Neural progenitor cell (in vitro differentiated cells): ENCODE measurements around the gene PACSIN3. TPM values are rescaled to one million over a fixed set of nuclear protein-coding genes. Genes with fewer than 3 reads are reported as not detected.

Experiments used
- DNase-seq: peaks from one replicate; pipeline ENCODE4 v3.0.0-alpha.2; 2016; ENCODE audit warnings: low spot score
- H2AFZ ChIP-seq: fragments of 200-600 bp; sonication (generic); replicated peaks from 2 replicates; pipeline ENCODE4 v1.6.1; 2016; ENCODE audit warnings: antibody characterized with exemption
- H3F3A ChIP-seq: fragments of 200-600 bp; sonication (generic); 2 replicates; pipeline ENCODE4 v1.6.1; 2016; ENCODE audit warnings: antibody characterized with exemption, low read depth
- H3K27ac ChIP-seq: fragments of 200-600 bp; sonication (generic); 2 replicates; pipeline ENCODE4 v1.5.1; 2016; ENCODE audit warnings: mild to moderate bottlenecking
- H3K27me3 ChIP-seq: fragments of 200-600 bp; sonication (generic); 2 replicates; pipeline ENCODE4 v1.6.1; 2016; ENCODE audit warnings: mild to moderate bottlenecking, moderate library complexity
- H3K36me3 ChIP-seq: fragments of 200-600 bp; sonication (generic); 2 replicates; pipeline ENCODE4 v1.5.1; 2016
- H3K4me1 ChIP-seq: fragments of 200-600 bp; sonication (generic); 2 replicates; pipeline ENCODE4 v1.6.1; 2016; ENCODE audit warnings: mixed run types
- H3K4me2 ChIP-seq: fragments of 200-600 bp; sonication (generic); 2 replicates; pipeline ENCODE4 v1.6.1; 2016
- H3K4me3 ChIP-seq: fragments of 200-600 bp; sonication (generic); 2 replicates; pipeline ENCODE4 v1.5.1; 2016
- H3K79me2 ChIP-seq: fragments of 200-600 bp; sonication (generic); 2 replicates; pipeline ENCODE4 v1.6.1; 2016; ENCODE audit warnings: low read depth
- H3K9ac ChIP-seq: fragments of 200-600 bp; sonication (generic); 2 replicates; pipeline ENCODE4 v1.6.1; 2016
- H3K9me3 ChIP-seq: fragments of 200-600 bp; sonication (generic); 2 replicates; pipeline ENCODE4 v1.5.1; 2016; ENCODE audit warnings: low read depth
- H4K20me1 ChIP-seq: fragments of 200-600 bp; sonication (generic); 2 replicates; pipeline ENCODE4 v1.6.1; 2016; ENCODE audit warnings: low read depth
- H3K27ac Mint-ChIP-seq: 3 replicates; pipeline ENCODE4 v1.8.0; 2021; ENCODE audit warnings: mixed read lengths
- H3K27me3 Mint-ChIP-seq: 2 replicates; pipeline ENCODE4 v1.8.0; 2022; ENCODE audit warnings: low read depth, mild to moderate bottlenecking, inconsistent platforms, moderate library complexity, mixed read lengths; ENCODE audit not compliant: insufficient read depth
- H3K36me3 Mint-ChIP-seq: 3 replicates; pipeline ENCODE4 v1.8.0; 2021; ENCODE audit warnings: mixed read lengths
- H3K4me1 Mint-ChIP-seq: 3 replicates; pipeline ENCODE4 v1.8.0; 2021; ENCODE audit warnings: mixed read lengths
- H3K4me3 Mint-ChIP-seq: 3 replicates; pipeline ENCODE4 v1.8.0; 2021; ENCODE audit warnings: mild to moderate bottlenecking, moderate library complexity, mixed read lengths
- H3K9me3 Mint-ChIP-seq: 3 replicates; pipeline ENCODE4 v1.8.0; 2020; ENCODE audit warnings: mixed read lengths
- CTCF ChIP-seq: fragments of 200-600 bp; sonication (generic); IDR thresholded peaks from 2 replicates; pipeline ENCODE4 v1.5.1; 2017; ENCODE audit warnings: antibody characterized with exemption, mild to moderate bottlenecking
- EZH2 ChIP-seq: fragments of 200-600 bp; sonication (generic); IDR thresholded peaks from 2 replicates; pipeline ENCODE4 v1.6.1; 2017; ENCODE audit warnings: antibody characterized with exemption, mild to moderate bottlenecking, moderate library complexity
- EZH2phosphoT487 ChIP-seq: fragments of 200-600 bp; sonication (generic); IDR thresholded peaks from 2 replicates; pipeline ENCODE4 v1.6.1; 2017; ENCODE audit warnings: antibody characterized with exemption
- total RNA-seq: library from RNA; depleted of rRNA; stranded (reverse); fragments of >200 nt; gene quantifications from 2 replicates; pipeline ENCODE4 v1.2.3, GENCODE V29; 2015; ENCODE audit warnings: low replicate concordance

PACSIN3 gene
- total RNA-seq, 1 donor from 2014 or later = 7.1 TPM

GRCh38 chr11:47166368-47166767 is 19.9 kb downstream of the PACSIN3 start:
- Histone ChIP-seq H3K79me2 (peaks cover 23% of the 10 kb centered on the region), H3K36me3 (no peaks in the 10 kb centered on the region), H3K9ac (no peak overlapping the region), H2AFZ (no peak overlapping the region), H3K4me1 (no peaks in the 10 kb centered on the region), H3K4me2 (no peak overlapping the region), H3K9me3 (no peaks in the 10 kb centered on the region), H4K20me1 (peaks cover 16% of the 10 kb centered on the region), H3K27me3 (no peaks in the 10 kb centered on the region), H3K27ac (no peak overlapping the region), H3K4me3 (no peak overlapping the region), H3F3A (peaks cover 18% of the 10 kb centered on the region)
- DNase-seq = no peak
- peaks cover 19% of the 10 kb centered on the region for H3K36me3 Mint-ChIP-seq
- no peaks in the 10 kb centered on the region for H3K9me3 Mint-ChIP-seq
- peaks cover 3% of the 10 kb centered on the region for H3K4me1 Mint-ChIP-seq
- H3K4me3 Mint-ChIP-seq = peak overlapping the region; percentile 50
- H3K27me3 Mint-ChIP-seq = peaks cover 4% of the 10 kb centered on the region
- TF ChIP-seq EZH2phosphoT487 (no peak), CTCF (no peak), EZH2 (no peak)
- H3K27ac Mint-ChIP-seq = no peak overlapping the region

- H3K4me1 ChIP-seq = no peaks in the 10 kb centered on the region
- Mint-ChIP-seq H3K36me3 (peaks cover 19% of the 10 kb centered on the region), H3K4me1 (peaks cover 3% of the 10 kb centered on the region), H3K4me3 (no peak overlapping the region), H3K27me3 (peaks cover 4% of the 10 kb centered on the region), H3K27ac (no peak overlapping the region), H3K9me3 (no peaks in the 10 kb centered on the region)
- no peak overlapping the region for H3K27ac ChIP-seq
- no peaks in the 10 kb centered on the region for H3K27me3 ChIP-seq
- no peak for TF ChIP-seq CTCF
- peaks cover 18% of the 10 kb centered on the region for H3K79me2 ChIP-seq
- no peaks in the 10 kb centered on the region for H3K36me3 ChIP-seq
- no peak overlapping the region for H3K9ac ChIP-seq
- peaks cover 15% of the 10 kb centered on the region for H4K20me1 ChIP-seq
- H3K9me3 ChIP-seq = no peaks in the 10 kb centered on the region
- no peak overlapping the region for H2AFZ ChIP-seq
- no peak for DNase-seq
- H3F3A ChIP-seq = peaks cover 28% of the 10 kb centered on the region
- no peak overlapping the region for H3K4me3 ChIP-seq
- H3K4me2 ChIP-seq = no peak overlapping the region
Observed at GRCh38 chr11:47165253-47165840, 20.9 kb downstream of the PACSIN3 start.

- H3K36me3 ChIP-seq = no peaks in the 10 kb centered on the region
- H3K36me3 Mint-ChIP-seq = peaks cover 21% of the 10 kb centered on the region
- H3K27ac Mint-ChIP-seq = no peak overlapping the region
Observed at GRCh38 chr11:47164321-47164720, 21.9 kb downstream of the PACSIN3 start.

DNA sequence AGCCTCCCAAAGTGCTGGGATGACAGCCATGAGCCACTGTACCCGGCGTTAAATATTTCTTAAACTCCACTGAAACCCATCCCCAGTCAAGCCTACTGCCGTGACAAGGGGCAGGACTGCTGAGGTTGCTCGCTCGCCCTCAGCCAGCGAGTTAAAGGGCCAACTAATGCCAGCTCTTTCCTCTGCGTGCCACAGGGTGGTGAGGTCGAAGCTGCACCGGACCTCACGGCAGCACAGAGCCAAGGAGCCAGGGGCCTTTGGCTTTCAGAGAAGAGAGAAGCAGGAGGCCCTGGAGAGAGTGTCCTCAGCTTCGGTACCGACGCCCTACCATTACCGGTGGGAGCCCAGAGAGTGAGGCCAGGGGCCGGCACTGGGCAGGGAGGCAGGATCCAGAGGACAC is 22.3 kb downstream of the PACSIN3 start:
- TF ChIP-seq EZH2phosphoT487 (no peak), CTCF (no peak), EZH2 (no peak)
- no peaks in the 10 kb centered on the region for H3K36me3 ChIP-seq
- Mint-ChIP-seq H3K36me3 (peaks cover 21% of the 10 kb centered on the region), H3K4me3 (no peak overlapping the region), H3K4me1 (peaks cover 3% of the 10 kb centered on the region), H3K9me3 (no peaks in the 10 kb centered on the region), H3K27ac (no peak overlapping the region), H3K27me3 (peaks cover 4% of the 10 kb centered on the region)
- no peaks in the 10 kb centered on the region for H3K27me3 ChIP-seq
- H3K79me2 ChIP-seq = peaks cover 5% of the 10 kb centered on the region
- H3K27ac ChIP-seq = no peak overlapping the region
- no peak overlapping the region for H3K9ac ChIP-seq
- peaks cover 15% of the 10 kb centered on the region for H4K20me1 ChIP-seq
- H3K4me1 ChIP-seq = no peaks in the 10 kb centered on the region
- H3K4me2 ChIP-seq = no peak overlapping the region
- H3K9me3 ChIP-seq = no peaks in the 10 kb centered on the region
- H3F3A ChIP-seq = peaks cover 29% of the 10 kb centered on the region
- H2AFZ ChIP-seq = no peak overlapping the region
- H3K4me3 ChIP-seq = no peak overlapping the region
- no peak for DNase-seq

More at GRCh38 chr11:47164321-47164720, 21.9 kb downstream of the PACSIN3 start:
- H3K4me1 ChIP-seq = no peaks in the 10 kb centered on the region
- Mint-ChIP-seq H3K27me3 (peaks cover 4% of the 10 kb centered on the region), H3K9me3 (no peaks in the 10 kb centered on the region), H3K4me3 (no peak overlapping the region), H3K4me1 (peaks cover 3% of the 10 kb centered on the region)
- no peak overlapping the region for H2AFZ ChIP-seq
- H3K27me3 ChIP-seq = no peaks in the 10 kb centered on the region
- TF ChIP-seq EZH2 = no peak
- no peak overlapping the region for H3K4me3 ChIP-seq
- DNase-seq = no peak
- H4K20me1 ChIP-seq = peaks cover 15% of the 10 kb centered on the region
- no peak overlapping the region for H3K27ac ChIP-seq
- no peaks in the 10 kb centered on the region for H3K9me3 ChIP-seq
- H3K79me2 ChIP-seq = peaks cover 10% of the 10 kb centered on the region
- H3F3A ChIP-seq = peaks cover 29% of the 10 kb centered on the region
- no peak overlapping the region for H3K4me2 ChIP-seq
- H3K9ac ChIP-seq = no peak overlapping the region
